ENCODE measurements around the gene GMDS. TPM values are rescaled to one million over a fixed set of nuclear protein-coding genes. Genes with fewer than 3 reads are reported as not detected.

The GMDS gene
- total RNA-seq, 2 experiments from 2014 or later = 38.4 to 41.3 TPM

DNA sequence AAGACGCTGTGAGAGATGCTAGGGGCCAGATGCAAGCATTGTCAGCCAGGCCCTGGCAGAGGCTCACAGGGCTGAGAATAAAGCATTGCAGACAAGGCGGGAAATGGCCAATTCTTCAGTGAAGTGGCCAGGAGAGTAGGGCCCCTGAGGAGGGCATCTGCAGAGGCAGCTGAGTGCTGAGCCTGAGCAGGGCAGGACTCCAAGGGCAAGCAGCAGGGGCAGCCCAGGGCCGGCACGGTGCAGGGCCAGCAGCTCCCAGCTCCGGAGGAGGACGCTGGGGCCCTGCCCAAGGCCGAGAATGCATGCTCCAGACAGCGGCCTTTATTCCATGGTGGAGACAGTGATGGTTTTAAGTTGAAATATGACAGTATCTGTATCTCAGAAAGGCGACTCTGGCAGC, 330.2 kb downstream of the GMDS start:
- intact Hi-C loops (cut with micrococcal nuclease) = no loop called here

GRCh38 chr6:1913577-1913976, 331.8 kb downstream of the GMDS start:
- H3K4me3 Mint-ChIP-seq = no peak overlapping the region
- peaks cover 13% of the 10 kb centered on the region for H3K4me1 Mint-ChIP-seq (ENCODE audit: low read depth)
- no peak for DNase-seq
- H3K27ac Mint-ChIP-seq = no peak overlapping the region
- H3K9me3 Mint-ChIP-seq = no peaks in the 10 kb centered on the region
- H3K36me3 Mint-ChIP-seq (ENCODE audit: low read depth) = peaks cover 12% of the 10 kb centered on the region
- CTCF ChIA-PET = no interaction called here
- H3K27me3 Mint-ChIP-seq (ENCODE audit: low read depth) = no peaks in the 10 kb centered on the region
- intact Hi-C loops (cut with micrococcal nuclease) = no loop called here

More for the DNA sequence above, 330.2 kb downstream of the GMDS start:
- Mint-ChIP-seq H3K9me3 (no peaks in the 10 kb centered on the region), H3K27me3 (ENCODE audit: low read depth) (no peaks in the 10 kb centered on the region), H3K36me3 (ENCODE audit: low read depth) (peaks cover 3% of the 10 kb centered on the region), H3K4me3 (no peak overlapping the region), H3K4me1 (ENCODE audit: low read depth) (peaks cover 13% of the 10 kb centered on the region), H3K27ac (no peak overlapping the region)
- no peak for DNase-seq
- CTCF ChIA-PET = no interaction called here

GRCh38 chr6:1912731-1913130, 332.7 kb downstream of the GMDS start:
- Mint-ChIP-seq H3K9me3 (no peaks in the 10 kb centered on the region), H3K27me3 (ENCODE audit: low read depth) (no peaks in the 10 kb centered on the region), H3K4me1 (ENCODE audit: low read depth) (peaks cover 9% of the 10 kb centered on the region), H3K4me3 (no peak overlapping the region), H3K36me3 (ENCODE audit: low read depth) (peaks cover 14% of the 10 kb centered on the region), H3K27ac (no peak overlapping the region)
- intact Hi-C loops (cut with micrococcal nuclease) = no loop called here
- CTCF ChIA-PET = no interaction called here
- no peak for DNase-seq

DNA sequence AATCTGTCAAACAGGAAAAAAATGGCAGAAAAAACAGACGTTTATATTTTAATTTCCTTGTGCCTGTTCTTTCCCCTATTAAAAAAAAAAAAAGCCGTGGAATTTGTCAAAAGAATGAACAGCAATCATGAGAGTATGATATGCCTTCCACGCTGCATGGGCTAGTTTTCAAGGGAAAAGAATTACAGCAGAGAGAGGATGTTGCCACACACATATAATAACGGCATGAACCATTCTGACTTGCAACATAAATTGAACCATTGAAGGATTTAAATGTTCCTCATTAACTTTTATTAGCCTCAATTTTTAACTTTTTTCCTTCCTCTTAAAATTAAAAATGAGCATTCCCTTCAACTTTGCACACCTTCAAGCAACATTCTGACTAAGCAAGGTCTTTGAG, 333.9 kb downstream of the GMDS start:
- no peak overlapping the region for H3K4me3 Mint-ChIP-seq
- intact Hi-C loops (cut with micrococcal nuclease) = no loop called here
- DNase-seq = no peak
- no peaks in the 10 kb centered on the region for H3K27me3 Mint-ChIP-seq (ENCODE audit: low read depth)
- H3K36me3 Mint-ChIP-seq (ENCODE audit: low read depth) = peaks cover 15% of the 10 kb centered on the region
- H3K27ac Mint-ChIP-seq = no peak overlapping the region
- CTCF ChIA-PET = no interaction called here
- no peaks in the 10 kb centered on the region for H3K9me3 Mint-ChIP-seq
- H3K4me1 Mint-ChIP-seq (ENCODE audit: low read depth) = no peaks in the 10 kb centered on the region

- H3K4me1 Mint-ChIP-seq (ENCODE audit: low read depth) = no peaks in the 10 kb centered on the region
- peaks cover 15% of the 10 kb centered on the region for H3K36me3 Mint-ChIP-seq (ENCODE audit: low read depth)
- intact Hi-C loops (cut with micrococcal nuclease) = no loop called here
- H3K27ac Mint-ChIP-seq = no peak overlapping the region
- no peaks in the 10 kb centered on the region for H3K9me3 Mint-ChIP-seq
- no peak overlapping the region for H3K4me3 Mint-ChIP-seq
- CTCF ChIA-PET = no interaction called here
- DNase-seq = no peak
- no peaks in the 10 kb centered on the region for H3K27me3 Mint-ChIP-seq (ENCODE audit: low read depth)
Observed at GRCh38 chr6:1910621-1911407, 334.6 kb downstream of the GMDS start.

DNA sequence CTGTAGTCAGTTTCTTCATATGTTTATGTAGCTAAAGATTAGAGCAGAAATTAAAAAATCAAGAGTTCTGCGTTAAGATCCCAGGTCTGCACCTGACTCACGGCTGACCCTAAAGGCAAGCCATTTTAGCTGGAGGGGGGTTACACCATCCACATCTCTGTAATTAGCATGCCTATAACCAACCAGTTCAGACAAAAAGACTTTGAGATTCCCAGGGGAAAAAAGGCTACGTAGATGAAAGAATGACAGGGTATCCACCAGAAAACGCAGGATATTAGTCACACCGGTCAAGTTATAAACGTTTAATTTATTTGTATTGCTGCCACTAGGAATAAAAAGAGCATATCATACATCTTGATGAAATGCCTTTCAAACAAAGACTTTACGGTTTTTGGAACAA, 336.6 kb downstream of the GMDS start:
- CTCF ChIA-PET = no interaction called here
- Mint-ChIP-seq H3K36me3 (ENCODE audit: low read depth) (peaks cover 13% of the 10 kb centered on the region), H3K9me3 (no peaks in the 10 kb centered on the region), H3K27me3 (ENCODE audit: low read depth) (no peaks in the 10 kb centered on the region), H3K27ac (no peak overlapping the region), H3K4me1 (ENCODE audit: low read depth) (no peaks in the 10 kb centered on the region), H3K4me3 (no peak overlapping the region)
- intact Hi-C loops (cut with micrococcal nuclease) = no loop called here
- DNase-seq = no peak

- no peak overlapping the region for H3K27ac Mint-ChIP-seq
Observed at GRCh38 chr6:1906609-1907008, 338.8 kb downstream of the GMDS start.

GRCh38 chr6:1906014-1906413, 339.4 kb downstream of the GMDS start:
- no peaks in the 10 kb centered on the region for H3K4me1 Mint-ChIP-seq (ENCODE audit: low read depth)
- no peaks in the 10 kb centered on the region for H3K9me3 Mint-ChIP-seq
- no peak overlapping the region for H3K4me3 Mint-ChIP-seq
- no peak for DNase-seq
- intact Hi-C loops (cut with micrococcal nuclease) = no loop called here
- CTCF ChIA-PET = no interaction called here
- H3K27me3 Mint-ChIP-seq (ENCODE audit: low read depth) = no peaks in the 10 kb centered on the region
- H3K27ac Mint-ChIP-seq = no peak overlapping the region
- H3K36me3 Mint-ChIP-seq (ENCODE audit: low read depth) = peaks cover 13% of the 10 kb centered on the region

More at GRCh38 chr6:1906609-1907008, 338.8 kb downstream of the GMDS start:
- CTCF ChIA-PET = no interaction called here
- Mint-ChIP-seq H3K27me3 (ENCODE audit: low read depth) (no peaks in the 10 kb centered on the region), H3K4me1 (ENCODE audit: low read depth) (no peaks in the 10 kb centered on the region), H3K36me3 (ENCODE audit: low read depth) (peaks cover 13% of the 10 kb centered on the region), H3K4me3 (no peak overlapping the region), H3K9me3 (no peaks in the 10 kb centered on the region)
- no peak for DNase-seq
- intact Hi-C loops (cut with micrococcal nuclease) = no loop called here

GRCh38 chr6:1904898-1905297, 340.5 kb downstream of the GMDS start:
- CTCF ChIA-PET = no interaction called here
- no peak for DNase-seq
- intact Hi-C loops (cut with micrococcal nuclease) = no loop called here
- H3K27ac Mint-ChIP-seq = no peak overlapping the region
- H3K9me3 Mint-ChIP-seq = no peaks in the 10 kb centered on the region
- peaks cover 13% of the 10 kb centered on the region for H3K36me3 Mint-ChIP-seq (ENCODE audit: low read depth)
- no peaks in the 10 kb centered on the region for H3K4me1 Mint-ChIP-seq (ENCODE audit: low read depth)
- H3K4me3 Mint-ChIP-seq = no peak overlapping the region
- no peaks in the 10 kb centered on the region for H3K27me3 Mint-ChIP-seq (ENCODE audit: low read depth)

GRCh38 chr6:1904466-1904799, 341.0 kb downstream of the GMDS start:
- Mint-ChIP-seq H3K36me3 (ENCODE audit: low read depth) (peaks cover 9% of the 10 kb centered on the region), H3K4me1 (ENCODE audit: low read depth) (no peaks in the 10 kb centered on the region), H3K9me3 (no peaks in the 10 kb centered on the region), H3K4me3 (no peak overlapping the region), H3K27me3 (ENCODE audit: low read depth) (no peaks in the 10 kb centered on the region), H3K27ac (no peak overlapping the region)
- CTCF ChIA-PET = no interaction called here
- DNase-seq = no peak
- intact Hi-C loops (cut with micrococcal nuclease) = no loop called here

DNA sequence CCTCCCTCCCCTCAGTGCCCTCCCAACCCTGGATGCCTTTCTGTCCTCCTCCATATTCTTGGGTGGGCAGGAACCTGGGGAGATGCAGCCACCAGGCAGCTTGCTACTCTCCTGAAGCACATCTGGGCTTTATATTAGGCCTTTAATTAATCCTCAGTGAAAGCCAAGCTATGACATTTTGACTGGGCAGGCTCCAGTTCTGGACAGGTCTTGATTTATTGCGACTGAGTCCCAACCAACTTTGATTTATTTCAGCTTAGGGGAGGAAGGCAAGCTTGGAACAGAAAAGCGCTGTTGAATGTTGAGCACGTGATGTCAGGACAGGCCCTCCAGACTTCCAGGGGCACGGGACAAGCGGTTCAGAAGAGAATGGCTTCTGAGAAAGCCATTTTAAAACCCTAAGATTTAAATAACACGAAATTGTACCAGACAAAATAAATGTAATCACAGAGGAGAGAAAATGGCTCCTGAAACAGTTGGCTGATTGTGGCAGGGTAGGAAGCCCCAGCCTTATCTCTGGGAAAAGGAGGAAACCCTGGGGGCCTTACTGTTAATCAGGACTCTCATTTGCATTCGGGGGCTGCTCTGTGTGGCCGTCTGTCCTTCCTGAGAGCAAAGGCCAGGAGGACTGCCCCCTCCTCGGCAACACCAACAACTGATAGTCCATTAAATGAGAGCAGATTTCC, 341.5 kb downstream of the GMDS start:
- H3K27ac Mint-ChIP-seq = no peak overlapping the region

GRCh38 chr6:1901556-1901955, 343.8 kb downstream of the GMDS start:
- CTCF ChIA-PET = no interaction called here
- intact Hi-C loops (cut with micrococcal nuclease) = no loop called here
- Mint-ChIP-seq H3K4me3 (no peak overlapping the region), H3K36me3 (ENCODE audit: low read depth) (peaks cover 2% of the 10 kb centered on the region), H3K27me3 (ENCODE audit: low read depth) (no peaks in the 10 kb centered on the region), H3K9me3 (no peaks in the 10 kb centered on the region), H3K4me1 (ENCODE audit: low read depth) (no peaks in the 10 kb centered on the region), H3K27ac (no peak overlapping the region)
- DNase-seq = peak; percentile 7

More for the DNA sequence above, 341.5 kb downstream of the GMDS start:
- H3K36me3 Mint-ChIP-seq (ENCODE audit: low read depth) = peaks cover 6% of the 10 kb centered on the region
- DNase-seq = no peak
- H3K4me1 Mint-ChIP-seq (ENCODE audit: low read depth) = no peaks in the 10 kb centered on the region
- H3K9me3 Mint-ChIP-seq = no peaks in the 10 kb centered on the region
- no peaks in the 10 kb centered on the region for H3K27me3 Mint-ChIP-seq (ENCODE audit: low read depth)
- intact Hi-C loops (cut with micrococcal nuclease) = no loop called here
- H3K4me3 Mint-ChIP-seq = no peak overlapping the region
- CTCF ChIA-PET = no interaction called here

DNA sequence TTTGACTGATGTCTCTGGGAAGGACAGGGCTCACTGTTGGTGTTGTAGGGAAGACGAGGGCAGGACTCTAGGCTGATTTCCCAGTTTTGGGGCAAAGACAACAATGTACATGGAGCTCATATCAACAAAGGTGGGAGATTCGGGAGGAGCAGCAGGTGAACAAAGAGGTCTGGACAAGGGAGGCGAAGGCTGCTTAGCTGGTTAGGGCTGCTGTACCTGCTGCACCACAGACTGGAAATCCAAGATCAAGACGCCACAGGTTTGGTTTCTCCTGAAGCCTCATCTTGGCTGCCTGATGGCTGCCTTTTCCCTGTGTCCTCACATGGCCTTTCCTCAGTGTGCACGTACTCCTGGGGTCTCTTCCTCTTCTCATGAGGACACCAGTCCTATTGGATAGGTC, 348.5 kb downstream of the GMDS start:
- CTCF ChIA-PET = no interaction called here
- peaks cover 5% of the 10 kb centered on the region for H3K36me3 Mint-ChIP-seq (ENCODE audit: low read depth)
- no peak overlapping the region for H3K4me3 Mint-ChIP-seq
- no peak overlapping the region for H3K27ac Mint-ChIP-seq
- H3K9me3 Mint-ChIP-seq = no peaks in the 10 kb centered on the region
- no peak for DNase-seq
- no peaks in the 10 kb centered on the region for H3K27me3 Mint-ChIP-seq (ENCODE audit: low read depth)
- intact Hi-C loops (cut with micrococcal nuclease) = no loop called here
- no peaks in the 10 kb centered on the region for H3K4me1 Mint-ChIP-seq (ENCODE audit: low read depth)

Measured in activated naive CD4-positive, alpha-beta T cell treated with anti-CD3 and anti-CD28 coated beads for 36 hours (primary cell).